Testis (tissue), 2 donors: Measurements from ENCODE around the gene PRUNE2.

Source experiments
- POLR2A ChIP-seq: fragments of 450-650 bp; IDR thresholded peaks from one replicate; pipeline ENCODE4 v1.6.1; 2017; ENCODE audit warnings: antibody characterized with exemption, mild to moderate bottlenecking, moderate library complexity
- TF ChIP-seq, protein P1 (sequence below), 3 experiments: fragments of 450-650 bp in 2 of 3; fragments of 200-600 bp in 1 of 3; sonication (generic) in 1 of 3; IDR thresholded peaks; one replicate each; pipeline ENCODE4 v1.5.1; 2016 to 2019; ENCODE audit warnings: antibody characterized with exemption in 3 of 3, mild to moderate bottlenecking in 2 of 3, moderate library complexity in 1 of 3

DNA sequence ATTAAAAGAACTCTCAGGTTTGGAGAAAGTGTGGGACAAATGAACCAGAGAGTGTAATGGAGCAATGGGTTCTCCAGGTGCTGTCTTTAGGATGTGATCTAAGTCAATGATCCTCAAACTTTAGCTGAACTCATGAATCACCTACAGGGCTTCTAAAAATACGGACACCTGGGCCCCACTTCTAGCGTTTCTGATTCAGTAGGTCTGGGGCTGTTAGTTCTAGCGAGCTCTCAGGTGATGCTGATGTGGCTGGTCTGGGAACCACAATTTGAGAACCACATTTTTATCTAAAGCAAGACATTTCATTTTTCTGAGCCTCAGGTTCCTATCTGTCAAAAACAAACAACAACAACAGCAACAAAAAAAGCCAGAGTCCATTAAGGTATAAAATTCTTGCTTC, 176.8 kb downstream of the PRUNE2 start:
- TF ChIP-seq, protein P1, sequence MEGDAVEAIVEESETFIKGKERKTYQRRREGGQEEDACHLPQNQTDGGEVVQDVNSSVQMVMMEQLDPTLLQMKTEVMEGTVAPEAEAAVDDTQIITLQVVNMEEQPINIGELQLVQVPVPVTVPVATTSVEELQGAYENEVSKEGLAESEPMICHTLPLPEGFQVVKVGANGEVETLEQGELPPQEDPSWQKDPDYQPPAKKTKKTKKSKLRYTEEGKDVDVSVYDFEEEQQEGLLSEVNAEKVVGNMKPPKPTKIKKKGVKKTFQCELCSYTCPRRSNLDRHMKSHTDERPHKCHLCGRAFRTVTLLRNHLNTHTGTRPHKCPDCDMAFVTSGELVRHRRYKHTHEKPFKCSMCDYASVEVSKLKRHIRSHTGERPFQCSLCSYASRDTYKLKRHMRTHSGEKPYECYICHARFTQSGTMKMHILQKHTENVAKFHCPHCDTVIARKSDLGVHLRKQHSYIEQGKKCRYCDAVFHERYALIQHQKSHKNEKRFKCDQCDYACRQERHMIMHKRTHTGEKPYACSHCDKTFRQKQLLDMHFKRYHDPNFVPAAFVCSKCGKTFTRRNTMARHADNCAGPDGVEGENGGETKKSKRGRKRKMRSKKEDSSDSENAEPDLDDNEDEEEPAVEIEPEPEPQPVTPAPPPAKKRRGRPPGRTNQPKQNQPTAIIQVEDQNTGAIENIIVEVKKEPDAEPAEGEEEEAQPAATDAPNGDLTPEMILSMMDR (IDR thresholded peaks at IDR 0.05), result no peak
- no peak for TF ChIP-seq POLR2A
